ENCODE data around the gene CXCL3. TPM values are rescaled to one million over a fixed set of nuclear protein-coding genes. Genes with fewer than 3 reads are reported as not detected.

Gene CXCL3
- total and polyA plus RNA-seq, 2 experiments from 2014 or later, result 3.6 to 19.5 TPM

- no peak for TF ChIP-seq REST (IDR thresholded peaks at IDR 0.05; ENCODE audit: unreplicated experiment)
Observed at GRCh38 chr4:73998040-73999011, 40.2 kb downstream of the CXCL3 start, which contains the start of gene CXCL5 (continued).

GRCh38 chr4:73992050-73992449, 46.4 kb downstream of the CXCL3 start:
- H2AFZ ChIP-seq, result no peak overlapping the region
- H3K27ac Mint-ChIP-seq, result no peak overlapping the region
- no peak overlapping the region for H3K27ac ChIP-seq (ENCODE audit: low read depth)
- H3K79me2 ChIP-seq (replicated peaks; ENCODE audit: insufficient read depth), result no peaks in the 10 kb centered on the region
- no peaks in the 10 kb centered on the region for H3K27me3 ChIP-seq (ENCODE audit: insufficient read depth)
- peaks cover 4% of the 10 kb centered on the region; the same call in 1 of the 3 replicates for H3K9me3 Mint-ChIP-seq
- ATAC-seq, result no peak
- no peaks in the 10 kb centered on the region for H3K27me3 Mint-ChIP-seq (ENCODE audit: insufficient read depth, low read depth, poor library complexity)
- DNase-seq (ENCODE audit: low spot score), result no peak
- no peak overlapping the region for H3K4me3 Mint-ChIP-seq
- peaks cover 19% of the 10 kb centered on the region for H3K36me3 Mint-ChIP-seq (ENCODE audit: low read depth)
- peaks cover 24% of the 10 kb centered on the region for H3K4me1 Mint-ChIP-seq
- no peaks in the 10 kb centered on the region for H3F3A ChIP-seq (replicated peaks; ENCODE audit: low read depth)
- H3K4me2 ChIP-seq, result no peak overlapping the region
- H3K4me3 ChIP-seq, result no peak overlapping the region
- no peaks in the 10 kb centered on the region for H4K20me1 ChIP-seq (replicated peaks; ENCODE audit: insufficient read depth)
- peaks cover 20% of the 10 kb centered on the region for H3K4me1 ChIP-seq (ENCODE audit: insufficient read depth)
- H3K9me2 ChIP-seq (ENCODE audit: insufficient read depth), result no peaks in the 10 kb centered on the region
- no peaks in the 10 kb centered on the region for H3K36me3 ChIP-seq (ENCODE audit: insufficient read depth)
- TF ChIP-seq REST (IDR thresholded peaks at IDR 0.05; ENCODE audit: unreplicated experiment) (no peak), JUNB (IDR thresholded peaks at IDR 0.05; ENCODE audit: unreplicated experiment) (no peak), EZH2 (IDR thresholded peaks at IDR 0.05; ENCODE audit: low read depth, unreplicated experiment) (no peak), CREB1 (CRISPR knock-in tag; IDR thresholded peaks at IDR 0.05; ENCODE audit: low read depth) (no peak), NANOG (IDR thresholded peaks at IDR 0.05; ENCODE audit: borderline replicate concordance) (no peak), ZNF114 (CRISPR knock-in tag; IDR thresholded peaks at IDR 0.05) (no peak), ZNF331 (CRISPR knock-in tag; IDR thresholded peaks at IDR 0.05; ENCODE audit: low read depth) (no peak), EZH2phosphoT487 (IDR thresholded peaks at IDR 0.05; ENCODE audit: unreplicated experiment) (no peak), POLR2AphosphoS5 (IDR thresholded peaks at IDR 0.05; ENCODE audit: low read depth) (no peak), CTCF (conservative IDR thresholded peaks at IDR 0.05; ENCODE audit: low read depth in 2 of 2) (no peak)

All from GM23338 (cell line).